Keratinocyte (primary cell): ENCODE measurements around the gene RTL9.

ENCODE experiments used
- EZH2 ChIP-seq: IDR thresholded peaks from one replicate; pipeline ENCODE4 v1.6.1; 2012; ENCODE audit warnings: inconsistent platforms, mild to moderate bottlenecking, low read length, moderate library complexity
- TF ChIP-seq, protein P1 (sequence below), 3 experiments: IDR thresholded peaks in 1 of 3; conservative IDR thresholded peaks in 1 of 3; optimal IDR thresholded peaks in 1 of 3; 2 replicates in 2 of 3; 3 replicates in 1 of 3; pipeline versions ENCODE3 to v1.5.1; 2011; ENCODE audit warnings: low read length in 3 of 3, mild to moderate bottlenecking in 3 of 3, moderate library complexity in 2 of 3, control low read depth in 1 of 3, inconsistent platforms in 1 of 3; ENCODE audit not compliant: insufficient read depth in 2 of 3; ENCODE audit errors: extremely low read depth in 1 of 3

- TF ChIP-seq, protein P1, sequence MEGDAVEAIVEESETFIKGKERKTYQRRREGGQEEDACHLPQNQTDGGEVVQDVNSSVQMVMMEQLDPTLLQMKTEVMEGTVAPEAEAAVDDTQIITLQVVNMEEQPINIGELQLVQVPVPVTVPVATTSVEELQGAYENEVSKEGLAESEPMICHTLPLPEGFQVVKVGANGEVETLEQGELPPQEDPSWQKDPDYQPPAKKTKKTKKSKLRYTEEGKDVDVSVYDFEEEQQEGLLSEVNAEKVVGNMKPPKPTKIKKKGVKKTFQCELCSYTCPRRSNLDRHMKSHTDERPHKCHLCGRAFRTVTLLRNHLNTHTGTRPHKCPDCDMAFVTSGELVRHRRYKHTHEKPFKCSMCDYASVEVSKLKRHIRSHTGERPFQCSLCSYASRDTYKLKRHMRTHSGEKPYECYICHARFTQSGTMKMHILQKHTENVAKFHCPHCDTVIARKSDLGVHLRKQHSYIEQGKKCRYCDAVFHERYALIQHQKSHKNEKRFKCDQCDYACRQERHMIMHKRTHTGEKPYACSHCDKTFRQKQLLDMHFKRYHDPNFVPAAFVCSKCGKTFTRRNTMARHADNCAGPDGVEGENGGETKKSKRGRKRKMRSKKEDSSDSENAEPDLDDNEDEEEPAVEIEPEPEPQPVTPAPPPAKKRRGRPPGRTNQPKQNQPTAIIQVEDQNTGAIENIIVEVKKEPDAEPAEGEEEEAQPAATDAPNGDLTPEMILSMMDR (optimal IDR thresholded peaks at IDR 0.05 in 1 of 3, IDR thresholded peaks at IDR 0.05 in 1 of 3, conservative IDR thresholded peaks at IDR 0.05 in 1 of 3; ENCODE audit: extremely low read depth in 1 of 3, insufficient read depth in 2 of 3, low read length in 3 of 3): no peak
- no peak for TF ChIP-seq EZH2
Measured at GRCh38 chrX:110397339-110397738, 38.7 kb downstream of the RTL9 start.
